ELF-1 (cell line): ENCODE results near the gene PYGB.

Experiments used
- DNase-seq: peaks from one replicate; pipeline ENCODE4 v3.0.0-alpha.2; 2016; ENCODE audit warnings: low read depth, low spot score

PYGB gene

GRCh38 chr20:25336561-25337422 is 88.9 kb downstream of the PYGB start:
- peak; percentile 62 for DNase-seq

GRCh38 chr20:25338112-25339023 is 90.5 kb downstream of the PYGB start:
- DNase-seq = no peak

- DNase-seq = peak; percentile 38
These were observed 91.7 kb downstream of the PYGB start for GRCh38 chr20:25339608-25340007.

DNA sequence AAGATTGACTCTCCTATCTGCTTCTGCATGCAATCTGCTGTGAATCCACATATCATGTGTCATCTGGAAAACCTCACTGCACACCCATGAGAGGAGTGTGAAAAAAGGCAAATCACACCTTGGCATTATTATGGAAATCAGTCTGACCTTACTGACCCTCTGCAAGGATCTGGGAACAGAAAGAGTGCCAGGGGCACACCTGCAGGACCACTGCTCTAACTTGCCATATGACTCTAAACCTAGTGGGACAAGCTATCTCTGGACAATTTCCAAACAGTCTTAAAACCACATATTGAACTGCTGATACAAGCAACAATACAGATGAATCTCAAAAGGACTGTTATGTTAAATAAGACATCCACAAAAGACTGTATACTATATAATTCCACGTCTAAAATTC is 92.5 kb downstream of the PYGB start:
- peak; percentile 43 for DNase-seq

DNA sequence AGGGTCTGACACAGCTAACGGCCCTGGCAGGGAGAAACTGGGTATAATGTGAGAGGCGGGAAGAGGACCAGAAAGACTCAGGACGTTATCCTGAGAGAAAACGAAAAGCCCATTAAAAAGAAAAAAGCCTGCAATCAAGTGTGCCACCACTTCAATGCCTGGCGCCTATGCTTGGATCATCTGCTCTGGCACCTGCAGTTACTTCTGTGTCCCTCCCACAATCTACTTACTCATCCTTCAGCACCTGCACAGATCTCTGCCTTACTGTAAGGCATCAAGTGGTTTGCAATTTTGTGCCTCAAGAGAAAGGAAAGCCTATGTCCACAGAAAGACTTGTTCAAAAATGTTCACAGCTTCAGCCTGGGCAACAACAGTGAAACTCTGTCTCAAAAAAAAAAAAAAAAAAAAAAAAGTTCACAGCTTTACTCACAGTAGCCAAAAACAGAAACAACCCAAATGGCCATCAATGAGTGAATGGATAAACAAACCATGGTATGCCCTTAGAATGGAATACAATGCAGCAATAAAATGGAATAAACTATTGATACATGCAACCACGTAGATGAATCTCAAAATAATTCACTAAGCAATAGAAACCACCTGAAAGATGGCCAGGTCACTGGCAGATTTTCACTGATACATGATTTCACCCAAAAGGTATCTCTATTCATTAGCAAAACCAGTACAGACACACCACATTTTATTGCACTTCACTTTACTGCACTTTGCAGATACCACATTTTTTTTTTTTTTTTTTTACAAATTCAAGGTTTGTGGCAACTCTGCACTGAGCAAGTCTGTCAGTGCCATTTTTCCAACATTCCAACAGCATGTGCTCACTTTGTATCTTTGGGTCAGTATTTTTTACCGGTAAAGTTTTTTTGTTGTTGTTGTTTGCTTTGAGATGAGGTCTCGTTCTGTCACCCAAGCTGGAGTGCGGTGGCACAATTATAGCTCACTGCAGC is 94.1 kb downstream of the PYGB start:
- DNase-seq = no peak

DNA sequence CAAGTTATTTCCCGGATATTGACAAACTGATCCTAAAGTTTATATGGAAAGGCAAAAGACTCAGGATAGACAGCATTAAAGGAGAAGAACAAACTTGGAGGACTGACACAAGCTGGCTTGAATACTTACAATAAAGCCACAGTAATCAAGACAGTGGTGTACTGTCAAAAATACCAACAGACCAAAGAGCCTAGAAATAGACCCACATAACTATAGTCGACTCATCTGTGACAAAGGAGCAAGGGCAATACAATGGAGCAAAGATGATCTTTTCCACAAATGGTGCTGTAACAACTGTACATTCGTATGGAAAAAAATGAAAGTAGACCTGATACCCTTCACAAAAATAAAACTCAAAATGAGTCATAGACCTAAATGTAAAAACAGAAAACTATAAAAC is 96.7 kb downstream of the PYGB start:
- no peak for DNase-seq

DNA sequence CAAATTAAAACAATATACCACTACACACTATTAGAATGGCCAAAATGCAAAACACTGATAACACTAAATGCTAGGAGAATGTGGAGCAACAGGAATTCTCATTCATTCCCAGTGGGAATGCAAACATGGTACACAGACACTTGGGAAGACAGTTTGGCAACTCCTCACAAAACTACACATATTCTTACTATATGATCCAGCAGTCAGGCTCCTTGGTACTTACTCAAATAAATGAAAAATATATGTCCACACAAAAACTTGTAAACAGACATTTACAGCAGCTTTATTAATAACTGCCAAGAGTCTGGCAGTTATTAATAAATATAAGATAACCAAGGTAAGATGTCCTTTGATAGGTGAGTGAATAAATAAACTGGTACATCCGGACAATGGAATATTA is 97.8 kb downstream of the PYGB start:
- DNase-seq = no peak

- no peak for DNase-seq
These were observed 98.5 kb downstream of the PYGB start for GRCh38 chr20:25346349-25346748.
